CD4-positive, alpha-beta T cell treated with Interleukin-6 for 4 hours (primary cell): ENCODE data around the gene ZC3H4.
"Not testable (repeated sequence)": the region's sequence is repeated elsewhere in the genome, so short reads cannot be mapped to it uniquely, and the experiment has no call there.

Experiments
- DNase-seq: peaks from one replicate; pipeline ENCODE4 v3.0.0-alpha.2; 2020; ENCODE audit warnings: mixed read lengths

ZC3H4 gene

DNA sequence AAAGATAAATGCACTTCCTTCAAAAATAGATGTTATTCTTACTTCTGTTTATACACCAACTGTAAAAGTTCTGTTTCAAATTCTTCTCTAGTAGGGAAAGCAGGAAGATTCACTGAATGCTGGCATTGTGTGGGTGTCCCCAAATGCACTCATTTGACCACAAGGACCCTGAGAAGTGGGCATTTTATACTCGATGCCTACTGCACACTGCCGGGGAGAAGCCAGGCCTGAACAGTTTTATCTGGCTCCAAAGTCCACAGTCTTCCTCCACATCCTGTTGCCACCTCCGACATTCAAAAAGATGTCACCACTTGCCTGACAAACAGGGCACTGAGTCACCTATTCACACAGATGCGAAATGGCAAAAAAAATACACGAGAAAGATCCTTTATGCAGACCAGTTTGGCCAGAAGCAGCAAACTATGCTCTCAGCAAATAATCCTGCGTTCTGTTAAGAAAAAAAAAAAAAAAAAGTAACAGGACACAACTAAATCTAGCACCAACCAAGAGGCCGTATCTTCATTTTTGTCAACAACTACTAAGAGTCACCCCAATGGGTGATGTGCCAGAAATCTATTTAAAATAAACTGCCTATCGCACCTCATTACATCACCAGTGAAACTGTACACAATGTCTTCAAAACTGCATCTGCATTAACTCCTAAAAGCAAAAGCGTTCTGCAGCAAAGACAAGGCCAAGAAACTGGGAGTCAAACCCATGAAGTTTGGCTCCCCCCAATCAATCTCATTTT lies 6.2 kb downstream of the ZC3H4 start:
- peak; percentile 68 for DNase-seq

DNA sequence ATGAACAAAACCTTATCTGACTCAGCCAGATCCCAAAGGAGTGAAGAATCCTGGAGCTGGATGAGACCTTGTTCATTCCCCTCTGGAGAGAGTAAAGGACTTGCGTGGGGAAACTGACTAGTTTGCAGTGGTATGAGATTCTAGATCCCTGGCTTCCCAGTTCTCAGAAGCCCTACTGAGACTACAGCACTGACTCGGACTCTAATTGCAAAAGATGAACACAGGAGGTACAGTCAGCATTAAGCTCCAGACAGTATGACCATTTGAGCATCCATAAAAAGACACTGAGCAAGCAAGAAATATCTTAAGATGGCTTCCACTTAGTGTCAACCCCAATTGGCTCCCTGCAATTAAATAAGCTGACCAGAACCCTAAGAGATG lies 6.8 kb downstream of the ZC3H4 start:
- no peak for DNase-seq

DNA sequence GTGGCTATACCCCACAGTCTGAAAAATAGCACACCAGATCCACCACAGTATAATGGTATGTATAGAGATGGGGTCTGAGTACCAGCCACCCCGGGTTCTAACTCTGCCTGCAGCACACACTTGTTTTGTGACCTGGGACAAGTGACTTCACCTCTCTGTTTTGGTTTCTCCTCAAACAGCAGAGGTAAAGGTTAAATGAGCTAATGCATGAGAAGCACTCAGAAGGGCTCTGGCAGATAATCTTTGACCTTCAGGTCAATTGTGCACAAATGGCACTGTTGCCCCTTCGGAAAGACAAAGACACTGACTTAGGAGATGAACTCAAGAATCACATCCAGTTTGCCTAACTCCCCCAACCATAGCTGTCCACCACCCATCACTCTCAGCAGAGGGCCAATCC lies 7.7 kb downstream of the ZC3H4 start:
- DNase-seq: no peak

DNA sequence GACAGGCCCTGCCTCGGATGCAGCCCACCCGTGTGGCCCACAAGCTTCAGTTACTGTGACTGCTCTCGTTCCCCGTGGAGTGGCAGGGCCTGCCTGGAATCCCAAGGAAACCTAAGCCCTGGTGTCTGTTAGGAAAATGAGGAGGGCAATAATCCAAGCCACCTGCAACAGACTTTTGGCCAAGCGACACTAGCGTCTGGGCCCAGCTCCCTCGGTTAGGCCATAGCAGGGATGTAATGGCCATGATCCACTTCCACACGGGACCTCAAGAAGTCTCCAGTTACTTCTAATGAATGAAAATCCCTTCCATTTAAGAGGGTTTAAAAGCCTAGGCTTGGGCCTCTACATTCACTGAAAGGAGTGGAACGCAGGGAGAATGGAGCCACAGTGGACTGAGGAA lies 8.9 kb downstream of the ZC3H4 start:
- no peak for DNase-seq

DNA sequence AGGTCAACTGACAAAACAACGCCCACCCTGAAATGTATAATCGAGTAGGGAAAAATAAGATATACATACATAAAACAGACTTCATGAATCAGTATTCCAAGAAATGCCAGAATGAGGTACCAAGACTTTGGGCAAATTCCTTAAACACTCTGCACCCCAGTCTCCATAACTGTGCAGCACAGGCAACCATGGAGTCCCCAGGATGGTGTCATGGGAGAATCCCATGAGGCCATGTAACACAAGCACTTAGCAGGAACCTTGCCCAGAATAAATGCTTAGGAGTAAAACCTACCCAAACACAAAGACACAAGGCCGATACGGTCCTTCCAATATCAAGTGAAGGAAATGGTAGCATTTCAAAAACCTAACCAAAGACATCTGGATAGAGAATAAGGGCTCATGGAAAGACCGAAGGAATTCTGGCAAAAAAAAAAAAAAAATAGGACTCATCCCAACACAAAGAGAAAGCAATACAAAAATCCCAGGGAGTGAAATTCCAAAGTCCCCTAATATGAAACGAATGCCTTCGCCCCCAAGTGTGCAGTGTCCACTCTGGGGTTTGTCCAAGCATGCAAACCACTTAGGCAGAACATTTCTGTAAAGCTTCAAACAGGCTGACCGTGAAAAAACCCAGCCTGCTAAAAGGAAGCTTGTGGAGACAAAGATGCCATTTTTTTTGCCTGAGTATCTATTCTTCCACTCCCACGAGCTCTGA lies 11.1 kb downstream of the ZC3H4 start:
- no peak for DNase-seq

DNA sequence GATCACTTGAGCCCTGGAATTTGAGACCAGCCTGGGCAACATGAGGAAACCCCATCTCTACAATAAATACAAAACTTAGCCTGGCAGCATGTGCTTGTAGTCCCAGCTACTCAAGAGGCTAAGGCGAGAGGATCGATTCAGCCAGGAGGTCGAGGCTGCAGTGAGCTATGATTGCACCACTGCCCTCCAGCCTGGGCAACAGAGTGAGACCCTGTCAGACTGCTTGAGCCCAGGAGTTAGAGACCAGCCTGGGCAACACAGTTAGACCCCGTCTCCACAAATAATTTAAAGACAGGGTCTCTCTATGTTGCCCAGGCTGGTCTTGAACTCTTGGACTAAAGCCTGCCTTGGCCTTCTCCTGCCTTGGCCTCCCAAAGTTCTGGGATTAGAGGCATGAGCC lies 12.5 kb downstream of the ZC3H4 start:
- DNase-seq: not testable (repeated sequence)

DNA sequence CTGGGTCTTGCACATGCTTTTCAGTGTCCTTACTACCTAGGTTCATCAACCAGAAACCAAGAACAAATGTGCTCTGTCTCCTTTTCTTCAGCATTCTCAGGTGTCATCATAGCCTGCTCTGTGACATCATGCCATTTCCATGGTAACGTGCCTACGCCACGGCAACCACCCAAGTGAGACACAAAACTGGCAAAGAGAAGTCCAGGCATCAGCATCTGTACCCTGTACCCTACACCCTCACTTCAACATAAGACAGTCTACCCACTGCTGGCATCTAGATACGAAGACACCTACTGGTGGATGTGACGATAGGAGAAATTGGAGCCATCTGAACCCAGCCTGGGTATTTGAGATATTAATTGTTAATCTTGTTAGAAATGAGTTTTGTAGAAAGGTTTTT lies 13.3 kb downstream of the ZC3H4 start:
- no peak for DNase-seq

DNA sequence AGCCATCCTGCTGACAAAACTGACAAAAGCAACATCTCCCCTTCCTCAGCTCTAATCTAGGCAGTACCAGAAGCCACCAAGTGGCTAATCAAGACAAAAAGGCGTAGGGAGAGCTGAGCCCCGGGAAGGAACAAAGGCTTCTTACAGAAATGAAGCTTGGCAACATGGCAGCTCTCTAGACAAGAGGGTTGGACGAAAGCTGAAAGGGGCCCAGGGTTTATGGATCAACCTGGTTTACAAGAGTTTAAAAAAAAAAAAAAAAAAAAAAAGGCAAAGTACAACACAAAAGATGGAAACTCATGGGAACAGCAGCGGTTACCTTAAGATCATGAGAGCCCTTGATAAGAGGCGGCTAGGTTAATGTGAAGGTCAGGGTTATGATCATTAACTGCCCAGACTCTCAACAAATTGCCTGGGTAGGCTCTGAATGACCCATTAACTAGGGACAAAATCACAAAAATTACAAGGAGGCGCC lies 14.0 kb downstream of the ZC3H4 start:
- no peak for DNase-seq

DNA sequence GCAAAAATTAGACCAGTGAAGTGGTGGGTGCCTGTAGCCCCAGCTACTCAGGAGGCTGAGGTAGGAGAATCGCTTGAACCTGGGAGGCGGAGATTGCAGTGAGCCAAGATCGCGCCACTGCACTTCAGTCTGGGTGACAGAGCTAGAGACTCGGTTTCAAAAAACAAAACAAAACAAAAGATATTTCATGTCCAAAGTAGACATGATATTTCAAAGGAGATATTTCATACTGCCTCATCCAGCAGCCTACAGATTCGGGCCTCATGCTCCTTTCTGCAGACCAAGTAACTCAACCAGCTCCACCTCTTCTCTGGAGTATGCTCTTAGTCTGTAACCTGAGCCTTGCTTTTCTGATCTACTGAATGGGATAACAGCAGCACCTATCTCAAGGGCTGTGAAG lies 15.0 kb downstream of the ZC3H4 start:
- DNase-seq: no peak

DNA sequence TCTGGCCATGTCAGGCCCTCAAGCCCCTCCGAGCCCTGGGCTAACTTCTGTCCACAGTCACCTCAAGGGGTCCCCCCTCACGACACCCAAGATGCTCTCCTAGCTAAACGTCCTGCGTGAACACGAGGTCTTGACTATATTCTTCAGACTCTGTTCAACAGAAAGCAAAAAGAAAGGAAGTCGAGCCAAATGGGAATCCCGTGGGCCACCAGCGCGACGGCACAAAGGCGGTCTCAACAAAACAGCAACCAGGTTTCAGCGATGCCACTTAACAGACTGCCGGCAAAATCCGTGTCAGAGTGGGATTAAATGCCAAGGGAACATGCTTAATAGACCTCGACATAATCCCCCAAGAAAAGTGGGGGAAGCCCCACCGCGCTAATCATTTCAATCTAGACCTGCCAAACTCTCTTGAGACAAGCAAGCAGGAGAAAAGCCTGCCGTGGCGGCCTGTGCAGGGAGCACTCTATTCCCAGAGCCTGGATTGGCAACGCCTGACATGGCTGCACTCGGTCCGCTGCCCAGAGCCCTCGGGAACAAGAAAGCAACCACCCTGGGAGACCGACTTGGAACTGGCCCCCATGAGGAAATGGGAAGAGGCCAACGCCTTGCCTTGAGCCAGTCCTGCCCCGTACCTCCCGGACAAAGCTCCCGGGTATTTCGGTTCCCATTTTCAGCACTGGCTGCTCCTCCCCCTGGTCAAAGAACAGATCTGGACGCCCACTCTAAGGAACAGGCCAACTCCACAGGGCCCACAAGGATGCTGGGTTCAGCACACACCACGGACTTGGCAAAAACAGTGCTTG lies 16.0 kb downstream of the ZC3H4 start:
- DNase-seq: no peak

DNA sequence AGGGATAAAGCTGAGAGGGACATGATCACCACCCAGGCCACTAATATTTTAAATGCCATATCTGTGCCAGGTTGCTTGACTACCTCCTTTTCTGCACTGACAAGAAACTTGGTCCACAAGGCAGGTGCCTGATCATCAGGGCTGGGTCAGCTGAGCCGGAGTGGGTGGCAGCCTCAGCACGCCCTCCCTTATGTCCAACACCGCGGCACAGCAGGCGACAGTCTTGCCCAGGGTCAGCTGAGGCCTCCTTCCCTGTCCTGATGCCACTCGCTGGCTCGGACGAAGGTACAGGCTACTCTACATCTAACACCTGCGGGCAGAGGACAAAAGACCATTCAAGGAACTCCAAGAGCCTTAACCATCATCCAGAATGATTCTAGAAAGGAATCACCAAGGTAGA lies 16.9 kb downstream of the ZC3H4 start:
- DNase-seq: no peak

DNA sequence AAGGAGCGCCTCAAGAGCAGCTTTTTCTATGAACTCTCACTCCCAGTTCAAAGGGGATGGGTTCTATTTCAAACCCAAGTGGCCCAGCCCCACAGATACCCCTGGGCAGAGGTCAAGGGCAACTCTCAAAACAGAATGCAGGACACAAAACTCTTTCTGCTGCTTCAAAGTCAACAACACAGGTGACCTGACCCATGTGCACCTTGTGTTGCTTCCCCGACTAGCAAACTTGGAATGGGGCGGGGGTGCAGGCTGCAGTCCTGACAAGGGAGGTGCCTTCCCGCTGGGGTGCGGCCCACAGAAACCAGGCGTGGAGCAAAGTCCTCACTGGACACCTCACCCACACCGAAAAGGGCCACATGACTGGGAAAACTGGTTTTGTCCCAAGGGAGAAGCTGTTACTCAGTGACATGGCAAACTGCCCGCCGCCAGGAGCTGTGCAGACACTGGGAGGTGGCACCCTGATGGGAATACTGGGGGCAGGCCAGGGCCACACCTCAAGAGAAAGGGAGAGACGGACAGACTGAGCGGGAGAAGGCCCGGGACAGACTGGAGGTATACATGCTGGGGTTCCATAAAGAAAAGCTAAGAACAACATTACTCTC lies 17.4 kb downstream of the ZC3H4 start:
- DNase-seq: no peak

DNA sequence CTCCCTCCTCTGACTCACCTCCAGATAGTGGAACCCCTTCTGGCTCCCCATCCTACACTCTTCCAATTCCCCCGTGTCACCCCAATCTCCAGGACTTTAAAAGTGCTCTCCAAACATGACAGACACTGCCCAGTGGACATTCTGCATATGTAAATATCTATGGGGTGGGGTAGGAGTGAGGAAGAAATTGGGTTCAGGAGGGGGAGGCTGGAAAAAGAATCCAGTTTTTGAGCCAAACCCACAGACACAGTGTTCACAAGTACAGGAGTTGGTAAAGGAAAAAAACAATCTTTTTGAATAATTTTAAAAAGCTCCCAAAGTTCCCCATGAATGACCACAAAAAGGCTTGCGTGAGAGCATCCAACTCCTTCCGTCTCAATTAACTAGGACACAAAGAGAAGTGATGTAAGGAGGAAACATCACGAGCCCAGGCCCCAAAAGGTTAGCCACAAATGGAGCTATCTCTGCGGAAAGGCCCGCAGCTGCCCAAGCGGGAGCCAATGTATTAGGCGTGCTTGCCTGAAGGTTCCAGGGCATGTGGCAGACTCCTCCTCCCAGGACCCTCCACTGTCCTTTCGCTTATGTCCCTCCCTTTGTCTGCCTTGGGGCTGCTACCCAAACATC lies 18.0 kb downstream of the ZC3H4 start:
- DNase-seq: peak; percentile 27

DNA sequence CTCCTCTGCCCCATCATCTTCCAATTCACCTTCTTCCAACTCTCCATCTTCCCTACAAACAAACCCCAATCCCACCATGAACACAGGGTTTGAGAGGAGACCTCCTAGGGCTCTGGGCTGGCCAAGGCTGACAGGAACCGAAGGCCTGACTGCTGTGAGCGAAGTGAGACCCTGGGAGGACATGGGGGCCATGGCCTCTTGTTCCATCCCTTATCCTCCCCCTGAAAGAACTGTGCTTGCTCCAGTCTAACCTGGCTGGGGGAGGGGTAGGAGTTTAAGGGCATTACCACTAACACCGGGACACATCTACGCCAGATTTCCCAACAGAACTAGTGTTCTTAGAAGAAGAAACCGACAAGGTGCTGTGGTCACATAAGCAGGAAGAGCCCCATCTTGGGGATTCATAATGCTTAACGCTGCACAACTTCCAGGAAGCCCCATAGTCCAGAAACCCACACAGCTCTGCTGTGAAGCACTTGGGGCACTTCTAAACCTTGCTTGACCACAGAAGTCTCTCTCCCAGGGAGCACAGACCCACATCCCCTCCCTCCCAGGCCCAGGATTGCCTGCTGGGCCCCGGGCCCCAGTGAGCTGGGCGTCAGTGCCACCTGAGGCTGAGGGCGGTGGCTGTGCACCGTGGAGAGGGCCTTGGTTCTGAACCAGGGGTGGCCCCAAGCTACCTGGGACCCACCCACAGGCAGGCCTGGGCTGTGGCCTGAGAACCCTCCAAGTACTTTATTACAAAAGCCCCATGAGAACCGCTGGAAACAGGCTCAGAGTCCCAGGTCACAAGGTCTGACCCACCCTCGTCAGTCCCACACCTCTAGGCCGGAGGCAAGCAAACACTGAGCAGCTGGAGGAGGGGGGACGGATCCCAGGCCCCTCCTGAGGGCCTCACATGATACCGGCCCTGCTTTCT lies 18.8 kb downstream of the ZC3H4 start:
- DNase-seq: peak; percentile 42

DNA sequence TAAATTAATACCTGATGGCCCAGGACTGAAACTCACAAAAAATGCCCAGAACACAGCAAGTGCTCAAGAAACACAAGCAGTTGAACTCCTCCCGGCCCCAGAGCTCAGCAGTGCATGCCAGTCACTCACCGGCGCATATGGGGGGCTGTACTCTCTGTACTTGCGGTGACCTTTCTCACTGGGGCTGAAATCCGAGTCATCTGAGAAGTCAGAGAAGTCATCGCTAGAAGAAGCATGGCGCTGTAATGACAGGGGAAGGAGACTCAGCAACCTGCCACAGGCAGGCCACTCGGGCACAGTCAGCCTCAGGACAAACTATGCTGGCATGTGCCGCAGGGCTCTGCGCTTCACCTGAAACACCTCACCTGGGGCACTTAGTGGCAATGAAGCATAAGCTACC lies 19.7 kb downstream of the ZC3H4 start:
- DNase-seq: peak; percentile 19

DNA sequence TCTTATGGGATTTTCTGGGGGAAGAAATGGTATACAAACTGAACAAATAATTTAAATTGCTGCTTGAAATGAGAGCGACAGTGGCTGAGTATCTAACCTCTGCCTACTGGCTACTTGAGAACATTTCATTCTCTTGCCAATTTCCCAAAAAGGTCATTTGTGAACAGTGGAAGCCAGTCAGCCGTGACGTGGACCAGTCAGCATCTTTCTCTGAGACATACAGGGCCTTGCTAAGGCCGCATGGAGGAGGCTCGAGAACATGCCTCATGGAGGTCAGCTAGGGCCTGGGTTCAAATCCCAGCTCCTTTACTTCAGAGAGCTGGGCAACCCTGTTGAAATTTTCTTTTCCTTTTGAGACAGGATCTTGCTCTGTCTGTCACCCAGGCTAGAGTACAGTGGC lies 20.3 kb downstream of the ZC3H4 start:
- no peak for DNase-seq

DNA sequence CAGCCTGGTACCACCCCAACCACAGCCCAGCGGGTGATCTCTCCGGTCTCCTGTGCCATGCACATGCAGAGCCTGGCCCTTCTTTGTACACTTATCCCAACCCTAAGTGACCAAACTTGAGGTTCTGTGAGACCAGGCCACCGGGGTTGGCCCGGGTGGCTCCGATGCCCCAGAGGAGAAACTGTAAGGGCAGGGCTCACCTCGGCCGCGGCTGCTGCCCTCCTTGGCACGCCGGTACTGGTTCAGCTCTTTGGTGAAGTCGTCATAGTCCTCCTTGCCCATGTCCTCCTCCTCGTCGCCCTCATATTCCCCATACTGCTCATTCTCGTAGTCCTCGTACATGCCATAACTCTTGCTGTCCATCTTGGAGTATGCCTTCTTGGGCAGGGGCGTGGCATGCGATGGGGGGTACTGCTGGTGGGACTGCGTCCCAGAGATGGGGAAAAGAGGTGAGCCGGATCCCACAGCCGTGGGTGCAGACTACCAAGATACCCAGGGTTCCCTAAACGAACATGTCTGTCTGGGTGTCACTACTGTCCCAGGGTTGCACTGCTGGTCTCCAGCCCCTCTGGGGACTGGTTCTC lies 23.7 kb downstream of the ZC3H4 start:
- no peak for DNase-seq

DNA sequence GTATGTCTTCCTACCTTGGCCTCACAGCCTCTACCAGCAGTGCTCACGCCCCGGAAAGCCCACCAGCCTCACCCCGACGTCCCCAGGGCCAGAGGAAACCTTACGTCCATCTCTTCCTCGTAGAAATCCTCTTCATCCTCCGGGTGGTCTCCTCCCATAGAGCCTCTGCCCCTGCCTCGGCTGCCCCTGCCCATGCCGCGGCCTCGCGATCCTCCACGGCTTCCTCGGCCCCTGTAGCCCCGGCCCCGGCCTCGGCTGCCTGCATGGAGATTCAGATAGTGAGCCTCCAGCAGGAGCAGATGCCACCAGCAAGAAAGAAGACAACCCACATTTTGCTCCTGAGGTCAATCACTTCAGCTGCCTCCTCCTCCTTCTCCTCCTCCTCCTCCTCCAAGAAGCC lies 27.3 kb downstream of the ZC3H4 start:
- DNase-seq: no peak

DNA sequence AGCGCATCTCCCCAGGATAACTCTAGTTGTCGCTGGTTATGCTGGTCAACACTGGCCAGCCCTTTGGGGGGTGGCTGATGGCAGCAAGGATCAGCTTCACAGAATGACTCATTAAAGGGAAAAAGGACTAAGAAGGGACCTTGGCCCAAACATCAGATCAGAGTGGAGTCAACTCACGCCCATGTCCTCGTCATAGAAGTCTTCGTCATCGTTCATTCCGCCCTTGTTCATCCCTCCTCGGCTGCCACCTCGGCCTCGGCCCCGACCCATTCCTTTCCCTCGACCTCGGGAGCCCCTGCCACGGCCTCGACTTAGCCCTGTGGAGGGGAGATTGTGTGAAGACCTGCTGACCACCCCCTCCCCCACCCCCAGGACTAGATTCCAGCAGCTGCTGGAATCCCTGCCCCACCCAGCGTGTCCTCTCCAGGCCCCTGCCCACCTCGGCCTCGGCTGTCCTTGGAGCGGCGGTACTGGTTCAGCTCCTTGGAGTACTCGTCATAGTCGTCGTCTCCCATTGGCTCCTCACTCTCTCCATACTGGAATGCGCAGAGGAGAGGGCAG lies 28.6 kb downstream of the ZC3H4 start:
- no peak for DNase-seq

DNA sequence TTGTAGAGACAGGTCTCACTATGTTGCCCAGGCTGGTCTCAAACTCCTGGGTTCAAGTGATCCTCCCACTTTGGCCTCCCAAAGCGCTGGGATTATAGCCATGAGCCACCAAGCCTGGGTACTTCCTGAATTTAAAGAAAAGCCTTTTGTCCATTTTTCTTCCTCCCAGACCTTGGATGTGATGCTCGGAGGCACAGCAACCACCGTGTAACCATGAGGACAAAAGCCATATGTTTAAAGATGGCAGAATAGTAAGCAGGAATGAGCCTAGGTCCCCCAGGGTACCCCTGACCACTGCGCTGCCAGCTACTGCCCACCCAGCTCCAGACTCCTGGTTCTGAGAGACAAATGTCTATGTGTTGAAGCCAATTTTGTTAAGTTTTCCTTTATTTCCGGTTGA lies 31.1 kb downstream of the ZC3H4 start:
- no peak for DNase-seq

DNA sequence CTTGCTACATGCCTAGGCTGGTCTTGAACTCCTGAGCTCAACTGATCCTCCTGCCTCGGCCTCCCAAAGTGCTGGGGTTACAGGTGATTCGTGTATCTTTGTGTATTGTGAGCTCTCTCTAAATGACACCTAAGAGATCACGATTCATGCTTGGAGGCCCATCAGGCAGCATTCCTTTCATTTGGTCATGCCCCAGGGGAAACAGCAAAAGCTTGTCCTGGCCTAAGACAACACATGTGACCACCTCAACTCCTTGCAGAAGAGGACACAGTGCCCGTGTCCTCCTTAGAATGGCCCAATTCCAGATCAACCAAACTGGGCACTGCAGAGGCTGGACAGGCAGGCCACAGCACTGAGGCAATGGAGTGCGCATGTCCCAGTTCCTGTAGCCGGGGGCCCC lies 32.5 kb downstream of the ZC3H4 start:
- no peak for DNase-seq
